Astrocyte (in vitro differentiated cells and primary cell): ENCODE data around the gene SIRT6.

Source experiments
- CTCF ChIP-seq: IDR thresholded peaks from 2 replicates; pipeline ENCODE4 v1.5.1; 2011; ENCODE audit warnings: low read depth, mild to moderate bottlenecking, inconsistent platforms, low read length, moderate library complexity; ENCODE audit not compliant: insufficient read depth
- EZH2 ChIP-seq: IDR thresholded peaks from 2 replicates; pipeline ENCODE4 v1.6.1; 2012; ENCODE audit warnings: mild to moderate bottlenecking, low read length, inconsistent platforms; ENCODE audit not compliant: insufficient read depth

- no peak for TF ChIP-seq EZH2
- TF ChIP-seq CTCF, result no peak
Observed at GRCh38 chr19:4154571-4155312, 27.6 kb downstream of the SIRT6 start.
